ENCODE data around the gene RNF19B.

The RNF19B gene

DNA sequence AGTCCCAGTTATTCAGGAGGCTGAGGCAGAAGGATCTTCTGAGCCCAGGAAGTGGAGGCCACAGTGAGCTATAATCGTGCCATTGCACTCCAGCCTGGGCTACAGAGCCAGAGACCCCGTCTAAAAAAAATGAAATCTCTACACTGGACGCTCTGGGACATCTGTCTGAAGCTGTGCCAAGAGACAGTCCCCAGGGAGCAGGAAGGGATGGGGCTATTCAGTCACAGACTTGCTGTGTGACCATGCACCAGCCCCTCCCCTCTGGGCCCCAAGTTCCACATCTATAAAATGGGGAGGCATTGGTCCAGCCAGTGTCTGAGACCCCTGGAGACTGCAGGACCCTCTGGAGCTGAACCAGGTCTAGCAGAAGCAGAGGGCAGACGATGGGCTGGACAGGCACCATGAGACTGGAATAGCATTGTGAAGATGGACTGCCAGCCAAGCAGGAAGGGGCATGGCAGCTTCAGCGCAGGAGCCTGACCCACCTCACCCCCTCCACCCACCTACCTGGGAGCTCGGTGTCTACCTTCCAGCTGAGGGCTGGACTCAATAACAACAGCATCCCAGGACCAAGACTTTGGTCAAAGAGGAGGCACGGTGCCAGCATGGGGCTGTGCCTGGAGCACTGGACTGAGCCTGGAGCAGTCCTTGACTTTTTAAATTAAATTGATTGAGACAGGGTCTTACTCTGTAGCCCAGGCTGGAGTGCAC, 64.9 kb downstream of the RNF19B start:
- DNase-seq: no peak

DNA sequence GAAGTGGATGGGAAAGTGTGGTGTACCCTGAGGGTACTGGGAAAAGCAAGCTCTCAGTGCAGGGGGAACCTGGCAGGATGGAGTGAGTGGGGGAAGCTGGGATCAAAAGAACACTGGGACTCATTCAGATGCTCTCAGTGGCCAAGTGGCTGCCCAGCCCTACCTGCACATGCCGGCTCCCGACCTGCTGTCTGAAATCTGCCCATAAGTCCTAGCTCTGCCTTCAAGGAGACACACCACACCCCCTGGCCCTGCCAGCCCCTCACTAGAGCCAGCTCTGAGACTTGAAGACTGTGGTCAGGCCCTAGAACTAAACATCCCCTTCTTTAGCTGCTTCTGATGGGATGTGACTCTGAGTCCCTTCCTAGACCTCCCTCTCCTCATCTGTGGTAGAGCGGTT, 65.7 kb downstream of the RNF19B start:
- no peak for DNase-seq

DNA sequence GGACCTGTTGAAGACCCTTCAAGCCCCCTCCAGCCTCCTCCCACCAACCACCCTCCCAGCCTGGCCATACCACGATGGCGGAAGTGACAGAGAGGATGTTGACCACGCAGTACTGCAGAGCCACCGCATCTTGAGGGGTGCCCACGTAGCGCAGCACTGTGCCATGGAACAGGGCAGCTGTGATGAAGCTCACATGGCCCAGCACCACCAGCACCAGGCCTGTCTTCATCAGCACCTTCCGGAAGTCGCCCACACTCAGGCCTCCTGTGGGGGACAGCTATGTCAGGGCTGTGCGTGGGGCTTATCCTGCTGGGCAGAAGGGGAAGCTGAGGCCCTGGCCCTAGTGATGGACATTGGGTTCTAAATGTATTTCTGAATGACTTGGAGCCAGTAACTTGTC, 66.6 kb downstream of the RNF19B start:
- DNase-seq: no peak

DNA sequence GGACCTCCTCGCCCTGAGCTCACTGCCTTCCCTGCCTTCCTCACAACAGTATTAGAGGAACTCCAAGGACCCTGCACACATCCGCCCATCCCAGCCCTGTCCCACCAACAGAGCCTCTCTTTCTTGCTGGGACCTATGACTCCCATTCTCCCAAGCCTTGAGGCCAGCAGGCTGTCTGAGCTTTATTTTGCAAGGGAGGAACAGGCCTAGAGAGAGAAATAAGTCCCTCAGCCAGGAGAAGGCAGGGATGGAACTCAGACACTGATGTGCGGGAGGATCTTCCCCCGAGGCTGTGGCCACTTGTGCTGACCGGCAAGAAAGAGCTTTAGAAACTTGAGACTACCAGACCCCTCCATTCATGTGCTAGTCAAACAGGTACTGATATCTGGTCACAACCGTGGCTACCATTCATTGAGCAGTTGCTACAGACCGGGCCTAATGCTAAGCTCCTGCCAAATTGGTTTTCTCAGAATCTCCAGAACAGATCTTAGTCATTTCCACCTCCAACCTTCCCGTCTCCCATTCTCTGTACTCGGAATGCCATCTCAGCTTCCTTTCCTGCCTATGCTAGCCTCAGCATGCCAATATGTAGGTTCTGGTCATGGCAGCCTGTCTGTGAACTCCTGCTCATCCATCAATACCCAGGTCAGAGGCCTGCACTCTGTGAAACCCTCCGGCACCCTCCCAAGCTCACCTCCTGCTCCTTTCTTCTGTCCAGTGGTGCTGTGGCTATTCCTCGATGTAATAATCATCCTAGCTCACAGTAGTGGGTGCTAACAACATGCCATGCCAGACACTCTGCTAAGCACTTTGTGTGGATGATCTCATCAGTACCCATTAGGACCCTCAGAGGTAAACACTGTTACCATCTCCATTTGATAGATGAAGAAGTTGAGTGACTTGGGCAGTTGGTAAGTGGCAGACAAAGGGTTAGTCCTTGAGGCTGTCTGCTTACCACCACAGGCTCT, 67.2 kb downstream of the RNF19B start:
- DNase-seq: no peak

DNA sequence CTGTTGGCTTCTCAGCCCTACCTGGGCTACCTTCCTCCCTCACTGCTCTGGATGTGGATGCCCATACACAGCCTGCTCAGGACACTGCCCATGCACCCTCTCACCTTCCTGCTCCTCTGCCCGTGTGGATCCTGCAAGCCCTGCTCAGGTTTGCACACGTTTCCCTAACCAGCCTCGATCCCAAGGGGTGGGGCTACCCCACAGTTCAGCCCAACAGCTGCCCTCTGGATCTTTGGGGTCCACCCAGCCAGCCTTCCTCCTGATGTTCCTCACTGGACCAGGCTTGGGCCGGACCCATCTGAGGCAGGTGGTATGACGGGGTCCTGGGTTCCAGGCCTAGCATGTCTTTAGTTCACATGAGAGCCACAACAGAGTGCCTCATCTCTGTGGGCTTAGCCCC, 68.2 kb downstream of the RNF19B start:
- no peak for DNase-seq

DNA sequence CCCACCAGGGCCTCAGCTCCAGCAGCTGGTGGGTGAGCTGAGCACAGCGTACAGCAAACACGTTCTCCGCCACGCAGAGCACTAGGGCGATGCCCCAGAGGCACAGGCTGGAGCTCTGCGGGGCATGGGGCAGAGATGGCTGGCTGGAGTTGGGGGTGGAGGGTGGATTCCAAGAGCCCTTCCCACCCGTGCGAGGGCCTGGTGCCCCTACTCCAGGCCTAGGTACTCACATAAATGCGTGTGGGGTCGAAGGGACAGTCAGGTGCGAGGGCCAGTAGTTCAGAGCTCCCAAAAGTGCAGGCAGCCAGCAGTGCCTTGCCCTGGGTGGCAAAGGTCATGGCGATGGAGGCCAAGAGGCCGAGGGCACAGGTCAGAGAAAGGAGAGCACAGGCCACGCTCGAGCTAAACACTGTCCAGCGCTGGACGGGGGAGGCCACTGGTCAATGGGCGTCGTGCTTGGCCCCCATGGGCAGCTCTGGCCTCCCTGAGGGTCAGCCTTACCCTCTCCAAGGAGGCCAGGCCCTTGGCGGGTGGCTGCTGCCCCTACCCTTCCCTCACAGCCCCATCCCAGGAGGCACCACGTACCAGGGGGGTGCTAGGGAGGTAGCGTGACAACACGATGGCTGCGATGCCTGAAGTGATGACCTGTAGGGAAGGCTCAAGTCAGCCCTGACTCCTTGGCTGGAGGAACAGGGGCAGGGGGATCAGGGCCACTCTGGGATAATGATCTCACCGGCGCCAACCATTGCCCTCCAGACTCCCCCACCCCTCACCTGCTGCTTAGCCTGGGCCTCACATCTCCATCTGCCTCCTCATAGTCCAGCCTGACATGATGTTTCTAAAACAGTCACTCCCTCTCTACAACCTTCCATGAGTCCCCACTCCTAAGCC, 69.0 kb downstream of the RNF19B start:
- no peak for DNase-seq

DNA sequence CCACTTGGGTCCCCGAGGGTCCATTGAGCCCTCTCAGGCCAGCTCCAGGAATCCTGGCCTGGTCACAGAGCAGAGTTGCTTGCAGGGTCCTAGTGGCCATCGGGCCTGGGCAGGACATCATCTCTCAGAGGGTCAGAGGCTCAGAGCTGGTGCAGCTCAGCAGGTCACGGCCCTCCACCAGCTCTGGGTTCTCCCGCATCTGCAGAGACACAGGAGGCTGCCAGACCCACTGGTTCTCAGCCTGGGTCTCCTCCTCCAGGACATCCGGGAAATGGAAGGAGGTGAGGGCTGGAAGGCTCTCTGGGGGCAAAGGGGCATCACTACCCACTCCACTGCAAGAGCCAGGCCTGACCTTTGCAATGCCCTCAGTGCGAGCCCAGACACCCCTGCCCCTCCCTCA, 69.9 kb downstream of the RNF19B start:
- DNase-seq: no peak

DNA sequence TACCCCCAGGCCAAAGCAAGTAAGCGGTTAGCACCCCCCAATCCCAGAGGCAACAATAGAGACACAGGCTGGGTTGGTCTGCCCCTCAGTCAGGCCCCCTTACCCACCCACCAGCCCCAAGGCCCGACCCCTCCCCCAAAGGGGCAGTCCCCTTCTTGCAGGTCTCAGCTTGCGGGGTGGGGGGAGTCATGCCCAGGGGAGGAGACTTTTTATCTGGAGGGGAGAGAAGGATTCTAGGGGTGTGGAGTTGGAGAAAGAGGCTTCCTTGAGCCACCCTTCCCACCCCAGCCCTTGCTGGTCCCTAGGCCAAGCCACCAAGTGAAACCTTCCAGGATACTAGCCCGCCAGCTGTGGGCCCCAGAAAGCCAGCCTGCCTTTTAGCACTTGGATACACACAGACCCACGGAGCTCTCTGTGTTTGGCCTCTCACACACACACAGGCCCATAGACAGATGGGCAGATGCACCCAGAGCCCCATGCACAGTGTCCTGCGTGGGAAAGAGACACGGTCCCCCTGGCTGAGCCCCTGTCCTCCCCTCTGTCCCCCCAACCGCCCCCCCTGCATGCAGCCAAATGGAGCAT, 70.5 kb downstream of the RNF19B start:
- DNase-seq: no peak

DNA sequence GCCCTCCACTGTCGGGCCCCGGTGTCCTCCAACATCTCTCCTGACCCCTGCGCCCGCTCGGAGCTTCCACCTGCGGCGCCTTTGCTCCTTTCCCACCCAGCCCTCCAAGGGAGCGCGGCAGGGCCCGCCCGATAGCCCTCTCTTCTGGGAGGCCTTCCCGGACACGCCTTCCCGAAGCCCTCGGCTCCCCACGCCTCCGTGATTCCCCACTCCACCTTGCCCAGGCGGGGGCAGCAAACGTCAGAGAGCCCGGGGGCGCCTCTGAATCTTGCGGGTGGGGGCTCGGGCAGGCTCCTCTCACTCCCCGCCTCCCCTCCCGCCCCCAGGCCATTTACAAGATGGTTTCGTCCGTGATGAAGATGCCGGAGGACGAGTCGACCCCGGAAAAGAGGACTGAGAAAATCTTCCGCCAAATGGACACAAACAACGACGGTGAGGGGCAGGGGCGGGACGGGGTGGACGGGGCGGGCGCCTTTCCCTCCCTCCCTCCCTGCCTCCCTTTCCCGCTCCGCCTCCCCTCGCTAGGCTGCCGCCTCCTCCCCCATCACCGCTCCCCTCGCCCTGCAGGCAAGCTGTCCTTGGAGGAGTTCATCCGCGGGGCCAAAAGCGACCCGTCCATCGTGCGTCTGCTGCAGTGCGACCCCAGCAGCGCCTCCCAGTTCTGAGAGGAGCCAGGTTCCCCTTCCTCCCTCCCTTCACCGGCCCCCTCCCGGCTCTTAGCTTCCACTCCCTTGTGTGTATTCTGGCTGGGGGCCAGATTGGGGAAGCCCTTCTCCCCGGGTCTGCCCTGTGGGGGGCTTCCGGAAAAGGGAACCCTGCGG, 71.2 kb downstream of the RNF19B start:
- DNase-seq: no peak

DNA sequence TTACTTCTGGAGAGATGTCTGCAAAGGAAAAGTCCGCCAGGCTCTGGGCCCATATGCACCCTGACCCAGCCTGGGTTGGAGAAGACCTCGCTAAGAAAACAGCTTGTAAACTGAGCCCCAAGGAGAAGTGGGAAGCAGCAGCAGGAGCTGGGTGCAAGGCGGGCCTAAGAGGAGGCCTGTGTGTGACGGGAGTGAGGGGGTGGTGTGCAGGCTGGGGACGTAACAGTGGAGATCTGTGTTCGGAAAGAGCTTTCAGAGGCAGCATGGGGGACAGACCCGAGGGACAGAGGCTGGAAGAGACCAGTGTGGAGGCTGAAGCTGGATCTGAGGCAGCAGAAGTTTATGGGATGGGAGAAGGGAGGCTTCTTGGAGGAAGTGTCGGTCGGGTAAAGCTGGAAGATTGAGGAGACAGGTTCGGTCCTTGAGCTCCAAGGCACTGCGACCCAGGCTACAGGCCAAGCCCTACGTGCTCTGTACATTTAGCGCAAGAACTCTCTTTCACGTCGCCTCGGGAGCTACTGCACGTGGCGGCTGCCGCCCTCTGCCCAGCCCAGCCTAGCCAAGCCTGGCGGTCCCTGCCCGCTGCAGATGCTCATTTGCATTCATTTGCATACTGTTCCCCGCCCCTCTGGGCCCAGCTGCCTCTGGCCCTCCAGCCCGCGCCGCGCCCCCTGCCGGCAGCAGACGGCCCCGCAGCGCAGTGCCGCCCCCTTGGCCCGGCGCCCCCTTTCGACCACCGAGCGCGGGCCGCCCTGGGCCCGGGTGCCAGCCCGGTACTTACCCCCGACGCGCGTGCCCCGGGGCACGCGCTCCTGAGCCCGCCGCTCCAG, 72.0 kb downstream of the RNF19B start:
- DNase-seq: peak; percentile 49

DNA sequence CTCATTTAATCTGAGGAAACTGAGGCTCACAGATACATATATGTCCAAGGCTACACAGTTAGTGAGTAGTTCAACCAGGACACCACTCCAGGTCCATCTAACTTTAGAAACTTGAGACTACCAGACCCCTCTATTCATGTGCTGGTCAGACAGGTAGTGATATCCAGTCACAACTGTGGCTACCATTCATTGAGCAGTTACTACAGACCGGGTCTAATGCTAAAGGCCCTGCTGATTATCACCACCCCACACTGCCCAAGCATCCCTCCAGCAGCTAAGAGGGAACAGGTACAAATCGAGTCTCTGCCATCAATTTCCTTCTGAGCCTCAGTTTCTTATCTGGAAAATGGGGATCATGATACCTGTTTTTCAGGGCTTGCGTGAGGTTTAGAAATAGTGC, 73.0 kb downstream of the RNF19B start:
- DNase-seq: no peak

DNA sequence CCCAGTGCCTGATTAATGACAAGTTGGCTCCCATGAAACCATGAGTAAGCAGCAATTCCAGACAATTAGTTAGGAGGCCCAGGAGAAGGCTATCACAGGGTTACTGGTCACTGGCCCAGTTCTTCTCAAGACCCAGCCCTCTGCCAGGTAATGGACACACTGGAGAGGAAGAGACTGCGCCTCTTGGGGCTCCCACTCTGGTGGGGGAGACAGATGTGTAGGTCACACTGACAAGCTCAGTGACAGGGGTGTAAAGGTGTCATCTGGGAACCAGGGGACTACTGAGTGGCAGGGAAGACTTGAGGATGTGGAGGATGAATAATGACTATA, 73.4 kb downstream of the RNF19B start:
- DNase-seq: no peak

DNA sequence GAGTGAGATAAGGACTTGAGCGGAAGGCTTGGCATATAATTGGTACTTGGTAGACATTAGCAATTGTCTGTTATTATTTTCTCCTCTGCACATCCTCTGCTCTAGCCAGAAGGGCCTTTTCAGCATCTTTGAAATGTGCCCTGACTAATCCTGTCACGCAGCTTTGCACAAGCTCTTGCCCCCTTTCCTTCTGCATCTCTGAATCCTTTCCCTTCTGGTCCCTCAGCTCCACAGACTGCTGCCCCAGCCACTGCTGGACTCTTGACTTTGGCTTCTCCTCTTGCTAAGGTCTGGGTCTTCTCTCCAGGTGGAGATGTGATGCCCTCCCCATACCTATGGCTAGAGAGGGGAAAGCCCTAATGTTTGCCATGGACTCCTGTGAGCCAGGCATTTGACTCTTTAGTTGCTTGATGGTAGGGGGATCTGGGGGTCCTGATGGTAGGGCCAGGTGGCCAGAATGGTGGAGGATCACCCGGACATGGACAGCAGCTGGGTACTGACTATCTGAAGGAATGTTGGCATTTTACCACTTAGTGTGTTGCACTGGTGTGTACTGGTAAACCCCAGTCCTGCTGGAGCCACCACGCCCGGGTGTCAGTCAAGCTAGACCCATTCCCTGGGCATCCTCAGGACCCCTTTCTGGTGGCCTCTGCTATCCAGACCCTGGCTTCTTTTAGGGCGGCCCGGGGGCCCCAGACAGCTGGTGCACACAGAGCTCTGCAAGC, 73.9 kb downstream of the RNF19B start:
- DNase-seq: no peak

DNA sequence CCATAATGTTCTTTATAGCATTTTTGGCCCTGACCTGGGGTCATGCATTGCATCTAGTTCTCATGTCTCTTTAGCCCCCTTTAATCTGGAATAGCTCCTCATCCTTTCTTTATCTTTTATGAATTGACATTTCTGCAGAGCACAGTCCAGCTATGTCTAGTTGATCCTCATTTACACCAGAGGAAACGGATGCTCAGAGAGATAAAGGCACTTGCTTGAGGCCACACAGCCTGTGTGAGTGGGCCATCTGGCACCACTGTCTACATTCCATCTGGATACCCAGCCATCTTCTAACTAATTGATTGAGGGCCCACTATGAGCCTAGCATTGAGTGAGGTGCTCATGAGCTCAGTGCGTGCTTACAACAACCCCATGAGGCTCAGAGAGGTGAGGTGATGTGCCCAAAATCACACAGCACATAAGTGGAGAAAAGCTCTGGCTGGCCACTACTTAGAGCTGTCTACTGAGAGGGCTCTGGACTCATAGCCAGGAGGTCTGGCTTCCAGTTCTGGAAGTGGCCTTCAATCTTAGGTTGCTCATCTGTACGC, 74.8 kb downstream of the RNF19B start:
- DNase-seq: no peak

DNA sequence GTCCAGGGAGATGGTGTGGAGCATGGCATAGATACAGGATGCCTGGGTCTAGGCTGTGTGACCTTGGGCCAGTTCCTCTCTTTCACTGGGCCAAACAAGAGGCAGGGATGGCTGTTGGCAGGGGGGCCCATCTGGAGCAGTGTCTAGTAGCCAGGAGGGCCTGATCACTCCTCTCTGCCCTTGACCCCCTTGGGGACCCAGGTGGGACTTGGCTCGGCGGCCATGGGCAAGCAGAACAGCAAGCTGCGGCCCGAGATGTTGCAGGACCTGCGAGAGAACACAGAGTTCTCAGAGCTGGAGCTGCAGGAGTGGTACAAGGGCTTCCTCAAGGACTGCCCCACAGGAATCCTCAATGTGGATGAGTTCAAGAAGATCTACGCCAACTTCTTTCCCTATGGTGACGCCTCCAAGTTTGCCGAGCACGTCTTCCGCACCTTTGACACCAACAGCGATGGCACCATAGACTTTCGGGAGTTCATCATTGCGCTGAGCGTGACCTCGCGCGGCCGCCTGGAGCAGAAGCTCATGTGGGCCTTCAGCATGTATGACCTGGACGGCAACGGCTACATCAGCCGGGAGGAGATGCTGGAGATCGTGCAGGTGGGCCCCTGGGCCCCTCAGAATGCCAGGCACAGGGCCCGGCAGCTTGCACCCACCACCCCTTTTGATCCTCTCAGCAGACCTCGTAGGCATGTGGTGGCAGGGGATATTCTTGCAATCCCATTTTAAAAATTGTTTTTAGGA, 75.8 kb downstream of the RNF19B start:
- no peak for DNase-seq

DNA sequence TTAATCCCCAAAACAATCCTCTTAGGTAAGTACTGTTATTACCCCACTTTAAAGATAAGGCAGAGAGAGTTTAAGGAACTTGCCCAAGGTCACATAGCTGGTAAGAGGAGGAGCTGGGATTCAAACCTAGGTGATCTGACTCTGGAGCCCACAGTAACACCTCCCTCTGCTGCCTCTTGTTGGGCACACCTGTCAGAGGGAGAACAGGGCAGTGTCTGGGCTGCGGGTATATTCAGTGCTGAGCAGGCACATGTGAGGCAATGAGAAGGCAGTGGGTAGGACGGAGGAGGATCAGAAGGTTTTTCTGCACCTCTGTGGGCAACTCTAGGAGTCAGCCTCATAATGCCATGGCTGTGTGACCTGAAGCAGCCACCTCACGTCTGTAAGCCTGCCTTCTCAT, 76.5 kb downstream of the RNF19B start:
- DNase-seq: no peak

DNA sequence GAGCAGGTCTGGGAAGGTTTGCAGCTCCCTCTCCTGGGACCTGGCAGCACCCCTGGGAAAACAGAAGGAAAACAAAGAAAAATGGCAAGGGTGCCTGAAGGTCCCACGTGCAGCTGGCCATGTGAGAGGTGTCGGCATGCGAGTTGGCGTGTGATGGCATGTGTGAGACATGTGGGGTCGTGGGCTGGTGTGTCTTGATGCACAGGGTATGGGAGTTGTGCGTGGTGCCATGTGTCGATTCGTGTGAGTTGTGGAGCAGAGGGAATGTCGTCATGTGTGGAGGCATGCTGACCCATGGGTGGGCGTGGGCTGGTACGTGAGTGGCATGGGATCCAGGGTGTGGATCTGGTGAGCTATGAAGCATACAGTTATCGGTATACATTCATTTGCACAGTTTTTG, 77.0 kb downstream of the RNF19B start:
- no peak for DNase-seq

DNA sequence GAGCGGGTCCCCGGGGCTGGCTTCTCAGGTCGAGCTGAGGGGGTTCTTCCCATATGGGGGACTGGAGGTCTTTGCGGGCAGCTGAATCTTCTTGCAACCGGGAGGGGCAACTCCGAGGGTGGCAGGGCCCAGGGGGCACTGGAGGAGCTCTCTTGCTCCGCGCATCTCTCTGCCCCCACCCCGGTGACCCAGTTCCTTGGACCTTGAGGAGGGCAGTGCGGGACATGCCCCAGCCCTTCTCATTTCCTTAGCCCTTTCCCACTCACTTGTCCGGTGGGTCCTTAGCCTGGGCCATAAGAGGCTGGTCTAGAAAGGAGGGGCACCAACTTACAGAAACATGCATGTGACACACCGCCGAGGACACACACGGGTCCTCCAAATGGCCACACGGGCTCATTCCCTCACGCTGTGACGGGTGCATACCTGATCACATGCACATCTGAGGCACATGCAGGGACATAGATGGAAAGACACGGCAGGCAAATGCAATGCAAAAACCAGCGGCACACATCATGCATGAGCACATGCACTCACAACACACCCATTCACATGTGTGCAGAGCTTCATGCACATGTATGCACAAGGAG, 77.7 kb downstream of the RNF19B start:
- no peak for DNase-seq

Measured in activated naive CD4-positive, alpha-beta T cell treated with anti-CD3 and anti-CD28 coated beads, Interleukin-2, amount 50 U/mL, for 16 hours (primary cell).